GM12878 (cell line): Measurements from ENCODE around the gene UPK3BL2. TPM values are rescaled to one million over a fixed set of nuclear protein-coding genes. Genes with fewer than 3 reads are reported as not detected.
"Not testable (repeated sequence)": the region's sequence is repeated elsewhere in the genome, so short reads cannot be mapped to it uniquely, and the experiment has no call there.

ENCODE experiments used
- ATAC-seq: fragments of 200-7000 bp; cut with Tn5 transposase; 3 replicates; pipeline ENCODE4 v1.9.1; 2020; ENCODE audit warnings: mild to moderate bottlenecking, moderate library complexity
- BruUV-seq: library from RNA; stranded (reverse); fragments of 400-500 nt; replicated peaks from 2 replicates; lab custom pipeline; 2021; lab: Mats Ljungman, UMichigan
- CTCF ChIA-PET: fragments of 300-600 bp; sonication (Branson Sonifier 250); formaldehyde crosslinking; extraction: SDS; loops from one replicate; lab custom pipeline; 2021; ENCODE audit warnings: inconsistent platforms; lab: Yijun Ruan, JAX
- POLR2A ChIA-PET: fragments of 350-600 bp; formaldehyde crosslinking; extraction: SDS; loops from one replicate; lab custom pipeline; 2021; ENCODE audit warnings: inconsistent platforms; lab: Charles Lee
- RAD21 ChIA-PET: fragments of 300-600 bp; sonication (Branson Sonifier 250); formaldehyde crosslinking; loops from one replicate; lab custom pipeline; 2023; ENCODE audit warnings: antibody characterized with exemption; ENCODE audit not compliant: unreplicated experiment; lab: Charles Lee
- SMC1A ChIA-PET: fragments of 300-600 bp; sonication (Branson Sonifier 250); formaldehyde crosslinking; loops from one replicate; lab custom pipeline; 2023; ENCODE audit not compliant: unreplicated experiment, uncharacterized antibody; lab: Charles Lee
- DNase-seq: peaks from one replicate; pipeline ENCODE4 v3.0.0-alpha.2; 2011; ENCODE audit warnings: low read depth, low spot score
- FAIRE-seq: peaks from 3 replicates; lab custom pipeline; 2011; peaks lifted over from hg19 to GRCh38; lab: Jason Lieb, UNC
- H2AFZ ChIP-seq: 2 replicates; pipeline ENCODE4 v1.6.0; 2011; ENCODE audit warnings: low read depth, low read length, control low read depth; ENCODE audit not compliant: control insufficient read depth
- H3K27ac ChIP-seq: 2 replicates; pipeline ENCODE4 v1.5.1; 2011; ENCODE audit warnings: control low read depth; ENCODE audit not compliant: control insufficient read depth, insufficient read depth
- H3K27me3 ChIP-seq, 2 experiments: replicated peaks in 1 of 2; 2 replicates each; pipeline versions ENCODE4 v1.6.0 to v1.6.1; 2011; ENCODE audit warnings: low read length in 1 of 2; ENCODE audit not compliant: control insufficient read depth in 2 of 2, insufficient read depth in 2 of 2
- H3K36me3 ChIP-seq, 2 experiments: 2 replicates each; pipeline ENCODE4 v1.5.1; 2011; ENCODE audit warnings: low read length in 1 of 2; ENCODE audit not compliant: control insufficient read depth in 2 of 2, insufficient read depth in 2 of 2
- H3K4me1 ChIP-seq: 2 replicates; pipeline ENCODE4 v1.6.1; 2011; ENCODE audit warnings: mild to moderate bottlenecking, low read length, moderate library complexity, mixed read lengths; ENCODE audit not compliant: control insufficient read depth, insufficient read depth
- H3K4me2 ChIP-seq: 2 replicates; pipeline ENCODE4 v1.6.0; 2011; ENCODE audit warnings: control low read depth; ENCODE audit not compliant: control insufficient read depth, insufficient read depth
- H3K4me3 ChIP-seq: fragments of 200-600 bp; sonication (generic); 2 replicates; pipeline ENCODE4 v1.5.1; 2016
- H3K79me2 ChIP-seq: 2 replicates; pipeline ENCODE4 v1.6.0; 2011; ENCODE audit warnings: low read length; ENCODE audit not compliant: control insufficient read depth, insufficient read depth
- H3K9ac ChIP-seq: 2 replicates; pipeline ENCODE4 v1.8.0; 2011; ENCODE audit warnings: low read length, control low read depth, mixed read lengths; ENCODE audit not compliant: control insufficient read depth, insufficient read depth
- H3K9me3 ChIP-seq: replicated peaks from 3 replicates; pipeline ENCODE4 v1.5.1; 2011; ENCODE audit warnings: mild to moderate bottlenecking, low read length; ENCODE audit not compliant: control insufficient read depth, insufficient read depth
- H4K20me1 ChIP-seq: 2 replicates; pipeline ENCODE4 v1.6.0; 2011; ENCODE audit not compliant: control insufficient read depth, insufficient read depth
- WGBS: methylation state at CpG from one replicate; pipeline ENCODE4 v1.1.6; 2016; ENCODE audit warnings: low lambda C conversion rate; ENCODE audit not compliant: insufficient replicate concordance, insufficient coverage; ENCODE audit errors: missing lambda C conversion rate; 5-methylcytosine and 5-hydroxymethylcytosine counted together
- in situ Hi-C: fragments of 300-500 bp; cut with MboI; formaldehyde crosslinking; loops from 9 replicates; pipeline ENCODE4 v1.14.3; 2018; ENCODE audit warnings: mixed read lengths
- intact Hi-C: fragments of 100-400 bp; cut with micrococcal nuclease; formaldehyde crosslinking; loops from one replicate; pipeline ENCODE4 v1.14.2; 2022; ENCODE audit not compliant: unreplicated experiment
- polyA plus RNA-seq, 11 experiments: library from polyadenylated mRNA; depleted of rRNA in 4 of 11; unstranded in 6 of 11; stranded (reverse) in 5 of 11; fragments of >200 nt; fragmentation: Nextera tagmentation in 4 of 11; fragmentation: Illumina TruSeq in 1 of 11; extraction: Ambion mirVana in 4 of 11; extraction: Trizol in 1 of 11; gene quantifications; 1 replicate in 1 of 11; 2 replicates in 10 of 11; pipeline versions ENCODE4 v1.2.1 to v1.2.3, GENCODE V29; 2011 to 2016; ENCODE audit warnings: inconsistent platforms in 2 of 11, missing spikeins in 2 of 11, low read depth in 1 of 11
- total RNA-seq, 4 experiments: library from RNA; depleted of rRNA in 3 of 4; stranded (reverse); fragments of >200 nt in 3 of 4; fragmentation: Illumina TruSeq in 1 of 4; extraction: Trizol in 1 of 4; gene quantifications; 2 replicates each; pipeline versions ENCODE4 v1.2.1 to v1.2.3, GENCODE V29; 2013 to 2021

UPK3BL2 gene
- total and polyA plus RNA-seq, 10 of the 15 experiments (the other 5 are each of a cell fraction or from before 2014, with no cell fraction given): 0.18 to 30.1 (median 9.9) TPM; not detected in 1

DNA sequence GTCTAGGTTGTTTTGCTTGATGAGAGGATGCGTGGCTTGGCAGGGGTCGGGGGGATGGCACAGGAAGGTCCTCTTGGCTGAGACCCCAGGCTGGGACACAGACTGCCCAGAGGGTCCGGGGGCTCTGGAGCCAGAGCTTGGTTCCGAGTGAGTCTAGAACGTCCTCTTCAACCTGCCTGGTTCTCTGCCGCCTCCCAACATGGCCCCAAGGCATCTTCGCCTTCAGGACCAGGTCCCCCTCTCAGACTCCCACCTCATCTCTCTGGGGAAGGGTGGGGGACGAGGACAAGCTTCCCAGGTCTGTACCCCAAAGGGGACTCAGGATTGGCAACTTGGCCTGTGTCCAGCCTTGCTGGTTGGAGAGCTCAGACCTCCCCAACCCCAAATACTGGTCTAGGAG is 1.4 kb downstream of the UPK3BL2 start:
- H3K4me2 ChIP-seq, H3K27ac ChIP-seq, FAIRE-seq, H3K79me2 ChIP-seq, BruUV-seq, in situ Hi-C loops, H3K36me3 ChIP-seq, RAD21 ChIA-PET, H3K4me3 ChIP-seq, ATAC-seq, DNase-seq, H3K4me1 ChIP-seq, H3K27me3 ChIP-seq, H3K9me3 ChIP-seq, CTCF ChIA-PET, H3K9ac ChIP-seq, intact Hi-C loops, POLR2A ChIA-PET, H2AFZ ChIP-seq, SMC1A ChIA-PET, H4K20me1 ChIP-seq: not testable (repeated sequence)
- 94% methylated on average over 3 of the region's 8 CpGs for WGBS

DNA sequence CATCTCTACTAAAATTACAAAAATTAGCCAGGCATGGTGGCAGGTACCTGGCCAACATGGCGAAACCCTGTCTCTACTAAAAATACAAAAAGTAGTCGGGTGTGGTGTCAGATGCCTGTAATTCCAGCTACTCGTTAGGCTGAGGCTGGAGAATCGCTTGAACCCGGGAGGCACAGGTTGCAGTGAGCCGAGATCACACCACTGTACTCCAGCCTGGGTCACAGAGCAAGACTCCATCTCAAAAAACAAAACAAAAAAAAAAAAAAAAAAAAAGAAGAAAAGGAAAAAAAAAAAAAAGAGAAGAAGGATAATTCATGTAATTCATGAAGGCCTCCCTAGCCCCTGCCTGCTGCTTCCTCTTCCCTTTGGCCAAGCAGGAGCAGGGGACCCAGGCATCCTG is 2.9 kb downstream of the UPK3BL2 start:
- H3K9me3 ChIP-seq, RAD21 ChIA-PET, H3K79me2 ChIP-seq, H2AFZ ChIP-seq, DNase-seq, SMC1A ChIA-PET, H3K4me3 ChIP-seq, intact Hi-C loops, CTCF ChIA-PET, H3K9ac ChIP-seq, FAIRE-seq, POLR2A ChIA-PET, H3K4me2 ChIP-seq, ATAC-seq, BruUV-seq, H3K27me3 ChIP-seq, H3K36me3 ChIP-seq, in situ Hi-C loops, H4K20me1 ChIP-seq, H3K27ac ChIP-seq, H3K4me1 ChIP-seq: not testable (repeated sequence)
- WGBS: 85% methylated on average over 4 of the region's 6 CpGs

DNA sequence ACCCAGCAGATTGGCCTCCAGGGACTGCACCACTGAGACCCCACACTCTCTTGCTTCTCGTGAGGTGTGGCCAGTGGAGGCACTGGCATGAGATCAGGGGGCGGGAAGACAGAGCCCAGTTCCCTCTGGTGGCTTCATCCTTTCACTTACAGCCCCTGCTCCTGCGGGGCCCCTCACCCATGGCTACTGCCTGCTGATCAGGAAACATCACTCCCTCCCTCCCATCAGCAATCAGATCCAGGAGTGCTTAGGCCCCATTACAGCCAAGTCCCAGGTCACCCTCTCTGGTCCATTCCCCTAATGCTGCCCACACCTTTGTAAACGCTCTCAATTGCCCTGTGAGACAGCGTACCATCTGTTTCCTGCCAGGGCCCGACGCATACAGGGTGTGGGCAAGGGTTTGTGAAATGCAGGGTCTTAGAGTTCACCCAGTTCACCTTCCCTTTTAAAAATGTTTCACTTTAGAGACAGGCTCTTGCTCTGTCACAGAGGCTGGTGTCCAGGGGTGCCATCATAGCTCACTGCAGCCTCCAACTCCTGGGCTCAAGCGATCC is 8.4 kb downstream of the UPK3BL2 start:
- WGBS: 41% methylated on average over 2 of the region's 8 CpGs
- BruUV-seq: not testable (repeated sequence)

DNA sequence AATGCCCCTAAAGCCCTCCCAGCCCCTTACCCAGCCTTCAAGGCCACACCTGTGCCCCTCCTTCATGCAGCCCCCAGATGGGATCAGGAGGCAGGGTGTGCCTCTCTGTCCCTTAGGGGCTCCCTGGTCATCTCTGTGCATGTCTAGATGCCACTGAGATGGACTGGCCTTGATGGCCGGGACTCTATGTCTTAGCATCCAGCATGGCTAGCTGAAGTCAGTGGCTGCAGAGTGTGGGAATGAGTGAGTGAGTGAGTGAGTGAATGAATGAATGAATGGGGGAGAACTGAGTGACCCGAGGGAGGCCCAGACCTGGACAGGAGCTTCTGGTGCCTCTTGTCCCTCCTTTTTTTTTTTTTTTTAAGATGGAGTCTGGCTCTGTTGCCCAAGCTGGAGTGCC is 11.4 kb downstream of the UPK3BL2 start:
- H3K9me3 ChIP-seq, SMC1A ChIA-PET, H3K4me3 ChIP-seq, H2AFZ ChIP-seq, DNase-seq, POLR2A ChIA-PET, in situ Hi-C loops, H3K27me3 ChIP-seq, H3K4me1 ChIP-seq, H4K20me1 ChIP-seq, H3K27ac ChIP-seq, RAD21 ChIA-PET, CTCF ChIA-PET, FAIRE-seq, H3K79me2 ChIP-seq, intact Hi-C loops, H3K36me3 ChIP-seq, ATAC-seq, H3K4me2 ChIP-seq, H3K9ac ChIP-seq: not testable (repeated sequence)
- 72% methylated on average over 2 of the region's 2 CpGs for WGBS
- BruUV-seq: TSS peak; percentile 72

More for the DNA sequence above, 8.4 kb downstream of the UPK3BL2 start:
- SMC1A ChIA-PET, RAD21 ChIA-PET, H4K20me1 ChIP-seq, H3K4me2 ChIP-seq, H3K27ac ChIP-seq, ATAC-seq, intact Hi-C loops, DNase-seq, H3K9ac ChIP-seq, POLR2A ChIA-PET, H3K36me3 ChIP-seq, H3K9me3 ChIP-seq, H3K79me2 ChIP-seq, CTCF ChIA-PET, H3K27me3 ChIP-seq, FAIRE-seq, in situ Hi-C loops, H3K4me1 ChIP-seq, H3K4me3 ChIP-seq, H2AFZ ChIP-seq: not testable (repeated sequence)
